ENCODE data around the gene AK2.

DNA sequence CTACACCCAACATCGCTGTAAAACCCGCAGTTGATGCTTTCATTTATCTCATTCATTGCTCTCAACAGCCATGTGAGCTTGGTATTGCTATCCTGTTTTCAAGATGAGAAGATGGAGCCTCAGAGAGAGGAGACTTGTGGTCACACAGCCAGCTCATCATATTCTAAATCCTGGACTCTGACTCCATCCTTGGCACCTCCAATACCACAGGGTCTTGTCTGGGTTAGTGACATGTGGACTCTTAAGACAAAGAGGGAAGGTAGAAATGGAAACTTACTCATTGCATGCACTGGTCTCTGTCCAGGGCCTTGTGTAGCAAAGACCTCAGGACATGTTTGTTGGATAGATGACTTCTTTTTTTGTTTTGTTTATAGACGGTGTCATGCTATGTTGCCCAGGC is 65.1 kb downstream of the AK2 start:
- TF ChIP-seq POLR2A (IDR thresholded peaks at IDR 0.05), result no peak
- TF ChIP-seq, protein P1, sequence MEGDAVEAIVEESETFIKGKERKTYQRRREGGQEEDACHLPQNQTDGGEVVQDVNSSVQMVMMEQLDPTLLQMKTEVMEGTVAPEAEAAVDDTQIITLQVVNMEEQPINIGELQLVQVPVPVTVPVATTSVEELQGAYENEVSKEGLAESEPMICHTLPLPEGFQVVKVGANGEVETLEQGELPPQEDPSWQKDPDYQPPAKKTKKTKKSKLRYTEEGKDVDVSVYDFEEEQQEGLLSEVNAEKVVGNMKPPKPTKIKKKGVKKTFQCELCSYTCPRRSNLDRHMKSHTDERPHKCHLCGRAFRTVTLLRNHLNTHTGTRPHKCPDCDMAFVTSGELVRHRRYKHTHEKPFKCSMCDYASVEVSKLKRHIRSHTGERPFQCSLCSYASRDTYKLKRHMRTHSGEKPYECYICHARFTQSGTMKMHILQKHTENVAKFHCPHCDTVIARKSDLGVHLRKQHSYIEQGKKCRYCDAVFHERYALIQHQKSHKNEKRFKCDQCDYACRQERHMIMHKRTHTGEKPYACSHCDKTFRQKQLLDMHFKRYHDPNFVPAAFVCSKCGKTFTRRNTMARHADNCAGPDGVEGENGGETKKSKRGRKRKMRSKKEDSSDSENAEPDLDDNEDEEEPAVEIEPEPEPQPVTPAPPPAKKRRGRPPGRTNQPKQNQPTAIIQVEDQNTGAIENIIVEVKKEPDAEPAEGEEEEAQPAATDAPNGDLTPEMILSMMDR (IDR thresholded peaks at IDR 0.05), result no peak
